HCT116 (cell line): ENCODE results near the gene CEP290.

Source experiments
- CEBPB ChIP-seq: IDR thresholded peaks from 2 replicates; pipeline ENCODE4 v1.6.1; 2012; ENCODE audit warnings: low read depth
- EZH2 ChIP-seq: fragments of 200-600 bp; sonication (generic); IDR thresholded peaks from 2 replicates; pipeline ENCODE4 v1.6.1; 2017; ENCODE audit warnings: antibody characterized with exemption, mixed run types
- TF ChIP-seq, protein P1 (sequence below), 3 experiments: fragments of 200-600 bp in 1 of 3; sonication (generic) in 1 of 3; IDR thresholded peaks in 2 of 3; conservative IDR thresholded peaks in 1 of 3; 2 replicates each; pipeline ENCODE4 v1.5.1; 2012 to 2017; ENCODE audit warnings: low read depth in 2 of 3, low read length in 2 of 3, antibody characterized with exemption in 1 of 3, borderline replicate concordance in 1 of 3, control low read depth in 1 of 3, mild to moderate bottlenecking in 1 of 3, mixed read lengths in 1 of 3, mixed run types in 1 of 3, moderate library complexity in 1 of 3; ENCODE audit not compliant: insufficient read depth in 1 of 3

- TF ChIP-seq, protein P1, sequence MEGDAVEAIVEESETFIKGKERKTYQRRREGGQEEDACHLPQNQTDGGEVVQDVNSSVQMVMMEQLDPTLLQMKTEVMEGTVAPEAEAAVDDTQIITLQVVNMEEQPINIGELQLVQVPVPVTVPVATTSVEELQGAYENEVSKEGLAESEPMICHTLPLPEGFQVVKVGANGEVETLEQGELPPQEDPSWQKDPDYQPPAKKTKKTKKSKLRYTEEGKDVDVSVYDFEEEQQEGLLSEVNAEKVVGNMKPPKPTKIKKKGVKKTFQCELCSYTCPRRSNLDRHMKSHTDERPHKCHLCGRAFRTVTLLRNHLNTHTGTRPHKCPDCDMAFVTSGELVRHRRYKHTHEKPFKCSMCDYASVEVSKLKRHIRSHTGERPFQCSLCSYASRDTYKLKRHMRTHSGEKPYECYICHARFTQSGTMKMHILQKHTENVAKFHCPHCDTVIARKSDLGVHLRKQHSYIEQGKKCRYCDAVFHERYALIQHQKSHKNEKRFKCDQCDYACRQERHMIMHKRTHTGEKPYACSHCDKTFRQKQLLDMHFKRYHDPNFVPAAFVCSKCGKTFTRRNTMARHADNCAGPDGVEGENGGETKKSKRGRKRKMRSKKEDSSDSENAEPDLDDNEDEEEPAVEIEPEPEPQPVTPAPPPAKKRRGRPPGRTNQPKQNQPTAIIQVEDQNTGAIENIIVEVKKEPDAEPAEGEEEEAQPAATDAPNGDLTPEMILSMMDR (IDR thresholded peaks at IDR 0.05 in 2 of 3, conservative IDR thresholded peaks at IDR 0.05 in 1 of 3; ENCODE audit: borderline replicate concordance in 1 of 3, insufficient read depth in 1 of 3, low read depth in 2 of 3, low read length in 2 of 3): no peak
- no peak for TF ChIP-seq CEBPB
- TF ChIP-seq EZH2: no peak
Measured at GRCh38 chr12:88037770-88038169, 104.1 kb downstream of the CEP290 start.
